GM12864 (cell line): ENCODE measurements around the gene KLHL17.

Source experiments
- DNase-seq: peaks from one replicate; pipeline ENCODE4 v3.0.0-alpha.2; 2011; ENCODE audit warnings: low read depth
- H3K4me3 ChIP-seq: 2 replicates; pipeline ENCODE4 v1.5.1; 2011; ENCODE audit warnings: mild to moderate bottlenecking, low read depth, low read length, control low read depth
- CTCF ChIP-seq: IDR thresholded peaks from 2 replicates; pipeline ENCODE4 v1.5.1; 2011; ENCODE audit warnings: low read depth, mild to moderate bottlenecking, moderate library complexity, low read length, control low read depth, inconsistent platforms; ENCODE audit errors: missing control alignments

KLHL17 gene

DNA sequence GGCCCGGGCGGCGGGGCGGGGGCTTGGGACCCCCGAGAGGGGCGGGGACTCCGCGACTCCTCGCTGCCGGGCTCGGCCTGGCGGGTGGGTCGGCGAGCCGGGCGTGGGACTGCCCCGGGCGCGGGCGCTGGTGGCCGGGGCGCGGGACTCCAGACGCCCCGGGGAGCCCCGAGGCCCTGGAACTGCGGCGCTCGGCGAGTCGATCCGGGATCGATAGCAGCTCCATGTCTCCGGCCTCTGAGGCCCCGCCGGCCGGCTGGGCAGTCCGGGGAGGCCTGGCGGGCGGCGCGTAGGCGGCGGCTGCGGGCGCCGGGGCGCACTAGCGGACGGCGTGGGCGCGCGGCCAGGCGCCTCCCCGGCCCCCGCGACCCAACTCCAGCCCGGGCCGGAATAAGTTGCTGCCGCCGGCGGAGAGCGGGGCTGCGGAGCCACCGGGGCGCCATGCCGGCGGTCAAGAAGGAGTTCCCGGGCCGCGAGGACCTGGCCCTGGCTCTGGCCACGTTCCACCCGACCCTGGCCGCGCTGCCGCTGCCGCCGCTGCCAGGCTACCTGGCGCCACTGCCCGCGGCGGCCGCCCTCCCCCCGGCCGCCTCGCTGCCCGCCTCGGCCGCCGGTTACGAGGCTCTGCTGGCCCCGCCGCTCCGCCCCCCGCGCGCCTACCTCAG, 36.3 kb upstream of the KLHL17 start:
- DNase-seq, result no peak
- H3K4me3 ChIP-seq, result no peak overlapping the region
- TF ChIP-seq CTCF, result no peak

DNA sequence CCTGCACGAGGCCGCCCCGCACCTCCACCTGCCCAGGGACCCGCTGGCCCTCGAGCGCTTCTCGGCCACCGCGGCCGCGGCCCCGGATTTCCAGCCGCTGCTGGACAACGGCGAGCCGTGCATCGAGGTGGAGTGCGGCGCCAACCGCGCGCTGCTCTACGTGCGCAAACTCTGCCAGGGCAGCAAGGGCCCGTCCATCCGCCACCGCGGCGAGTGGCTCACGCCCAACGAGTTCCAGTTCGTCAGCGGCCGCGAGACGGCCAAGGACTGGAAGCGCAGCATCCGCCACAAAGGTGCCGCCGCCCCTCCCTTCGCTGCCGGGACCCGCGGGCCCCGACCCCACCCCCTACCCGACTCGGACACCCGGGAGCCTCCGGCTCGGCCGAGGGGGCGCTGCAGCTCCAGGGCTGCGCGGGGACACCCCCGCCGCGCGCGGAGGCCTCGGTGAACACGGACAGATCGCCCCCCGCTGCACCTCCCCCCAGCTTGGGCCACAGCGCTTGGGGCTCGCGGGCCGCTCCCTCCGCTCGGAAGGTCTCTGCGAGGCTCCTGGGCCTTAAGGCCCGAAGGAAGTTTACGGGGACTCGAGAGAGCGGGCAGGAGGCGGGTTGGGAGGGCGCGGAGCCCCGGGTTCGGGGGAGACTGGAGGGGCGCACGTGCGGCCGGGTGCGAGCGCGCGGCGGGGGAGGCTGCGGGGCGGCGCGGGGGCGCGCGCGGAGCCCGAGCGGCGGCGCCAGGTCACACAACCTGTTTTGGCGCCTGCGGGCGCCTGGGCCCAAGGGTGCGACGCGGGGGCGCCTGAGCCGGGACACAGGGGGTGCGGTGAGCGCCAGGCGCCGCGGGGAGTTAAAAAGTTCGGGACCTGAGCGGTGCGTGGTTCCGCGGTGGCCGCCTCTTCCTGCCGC, 35.5 kb upstream of the KLHL17 start:
- no peak overlapping the region for H3K4me3 ChIP-seq
- no peak for TF ChIP-seq CTCF
- DNase-seq, result no peak

GRCh38 chr1:925561-926421, 34.6 kb upstream of the KLHL17 start:
- no peak for TF ChIP-seq CTCF
- DNase-seq, result no peak
- no peak overlapping the region for H3K4me3 ChIP-seq

DNA sequence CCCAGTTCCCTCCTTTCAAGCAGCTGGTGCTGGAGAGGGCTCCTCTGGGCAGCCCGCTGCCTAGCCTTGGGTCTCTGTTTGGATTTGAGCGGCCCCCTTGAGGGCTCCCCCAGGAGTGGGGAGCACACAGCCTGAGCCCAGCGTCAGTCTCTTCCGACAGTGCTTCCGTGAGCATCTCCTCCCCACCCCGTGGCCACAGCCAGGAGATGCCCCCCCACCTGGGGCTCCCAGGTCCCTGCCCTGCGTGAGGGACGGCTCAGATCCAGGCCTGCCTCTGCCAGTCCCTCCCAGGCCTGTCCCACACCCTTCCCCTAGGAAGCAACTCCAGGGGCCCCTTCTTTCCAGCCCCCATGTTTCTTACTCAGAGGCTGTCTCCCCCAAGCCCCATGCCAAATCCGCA, 33.1 kb upstream of the KLHL17 start:
- no peak for TF ChIP-seq CTCF
- no peak for DNase-seq
- H3K4me3 ChIP-seq, result no peak overlapping the region

- no peak overlapping the region for H3K4me3 ChIP-seq
- no peak for DNase-seq
- no peak for TF ChIP-seq CTCF
Measured at GRCh38 chr1:927748-928147, 32.6 kb upstream of the KLHL17 start.

DNA sequence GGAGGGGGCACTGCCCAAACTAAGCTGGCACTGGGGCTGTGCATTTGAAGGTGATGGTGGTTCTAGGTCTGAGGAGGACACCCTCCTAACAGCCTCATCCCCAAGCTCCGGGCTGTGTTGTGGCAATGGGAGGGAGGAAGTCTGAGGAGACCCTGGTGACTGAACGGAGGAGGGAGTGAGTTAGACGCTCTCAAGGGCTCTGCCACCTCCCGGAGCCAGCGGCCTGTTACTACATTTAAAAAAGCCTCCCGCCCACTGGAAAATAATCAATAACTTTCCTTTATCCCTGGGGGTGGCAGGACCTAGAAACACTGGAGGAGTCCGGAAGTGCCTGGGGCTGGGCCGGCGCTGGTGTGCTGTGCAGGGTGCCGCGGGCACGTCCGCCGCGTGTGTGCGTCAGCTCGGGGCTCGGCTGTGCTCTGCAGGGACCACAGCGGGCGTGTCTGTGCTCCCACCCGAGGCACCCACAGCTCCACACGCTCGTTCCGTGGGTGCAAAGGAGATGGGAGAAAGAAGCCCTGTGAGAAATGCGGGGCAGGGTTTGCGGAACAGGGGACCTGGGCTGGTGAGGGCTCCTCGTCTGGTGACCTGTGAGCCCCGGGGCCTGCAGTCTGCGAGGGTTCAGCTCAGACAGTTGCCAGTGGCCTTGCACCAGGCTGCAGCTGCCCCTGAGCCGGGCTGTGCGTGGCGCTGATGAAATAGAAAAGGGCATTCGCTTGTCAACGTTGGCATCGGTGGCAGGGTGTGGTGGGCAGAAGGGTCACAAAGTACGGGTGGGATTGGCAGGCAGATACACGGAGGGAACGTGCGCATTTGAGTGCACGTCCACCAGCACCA, 31.3 kb upstream of the KLHL17 start:
- no peak overlapping the region for H3K4me3 ChIP-seq
- no peak for DNase-seq
- TF ChIP-seq CTCF, result no peak
